ENCODE results near the gene TAX1BP3. TPM values are rescaled to one million over a fixed set of nuclear protein-coding genes. Genes with fewer than 3 reads are reported as not detected.

Gene TAX1BP3
- total and polyA plus RNA-seq, 2 of the 4 experiments (the other 2 are of a cell fraction) = 146 to 176 TPM

GRCh38 chr17:3712811-3713463 is 44.6 kb upstream of the TAX1BP3 start:
- dilution Hi-C loops (cut with HindIII; ENCODE audit: low sequenced_read_pairs, unreplicated experiment) (no loop called here), intact Hi-C loops (cut with micrococcal nuclease) (no loop called here), in situ Hi-C loops (cut with MboI; ENCODE audit: low sequenced_read_pairs) (no loop called here)
- no peak overlapping the region for H3K23ac ChIP-seq (ENCODE audit: low read depth, low read length)
- no peak overlapping the region for H2BK5ac ChIP-seq (ENCODE audit: low read depth, low read length, poor library complexity, severe bottlenecking)
- peaks cover 36% of the 10 kb centered on the region for H3K36me3 ChIP-seq (ENCODE audit: control insufficient read depth, insufficient read depth, low read length)
- H2AK5ac ChIP-seq (ENCODE audit: low read depth, low read length) = no peak overlapping the region
- H4K91ac ChIP-seq (ENCODE audit: insufficient read depth, low read depth, low read length) = no peak overlapping the region
- H4K5ac ChIP-seq (ENCODE audit: low read depth, low read length) = no peak overlapping the region
- ATAC-seq (ENCODE audit: low read depth) (no peak), DNase-seq (no peak)
- POLR2A ChIA-PET (ENCODE audit: unreplicated experiment) = no interaction called here
- no peak overlapping the region for H2BK20ac ChIP-seq (ENCODE audit: low read depth, low read length)
- no peak overlapping the region for H4K8ac ChIP-seq (ENCODE audit: low read depth in 2 of 2, low read length in 2 of 2)
- H3K56ac ChIP-seq (ENCODE audit: extremely low read depth, insufficient read depth, low read length) = no peak overlapping the region
- H3K4me1 ChIP-seq (ENCODE audit: control insufficient read depth, insufficient read depth, low read length) = peaks cover 3% of the 10 kb centered on the region
- H3K9me3 ChIP-seq (ENCODE audit: control insufficient read depth, insufficient read depth, low read length) = no peaks in the 10 kb centered on the region
- no peak overlapping the region for H3K4me3 ChIP-seq (ENCODE audit: insufficient read depth, low read depth, low read length)
- no peaks in the 10 kb centered on the region for H3K9me1 ChIP-seq (ENCODE audit: insufficient read depth, low read length)
- no peak overlapping the region for H2AK9ac ChIP-seq (replicated peaks; ENCODE audit: low read depth, low read length, poor library complexity)
- no peak overlapping the region for H3K27ac ChIP-seq (ENCODE audit: insufficient read depth, low read length)
- no peak overlapping the region for H3K18ac ChIP-seq (ENCODE audit: low read depth, low read length)
- H2AFZ ChIP-seq (replicated peaks; ENCODE audit: low read length, poor library complexity) = no peak overlapping the region
- H2BK120ac ChIP-seq (ENCODE audit: low read depth, low read length) = no peak overlapping the region
- H3K14ac ChIP-seq (replicated peaks; ENCODE audit: low read depth, low read length) = no peak overlapping the region
- H3K4ac ChIP-seq (ENCODE audit: low read depth, low read length) = no peak overlapping the region
- no peaks in the 10 kb centered on the region for H3K27me3 ChIP-seq (ENCODE audit: control insufficient read depth, insufficient read depth, low read length)
- H3K9ac ChIP-seq (ENCODE audit: low read depth, low read length) = no peak overlapping the region
- CTCF ChIA-PET = no interaction called here
- peaks cover 7 to 16% of the 10 kb centered on the region in 2 experiments; a peak in 3 of 4 replicates for H3K79me1 ChIP-seq (ENCODE audit: low read depth in 1 of 2, low read length in 2 of 2)
- no peak overlapping the region for H2BK15ac ChIP-seq (ENCODE audit: low read depth, low read length)
- TF ChIP-seq BHLHE40 (IDR thresholded peaks at IDR 0.05; ENCODE audit: low read depth, low read length) (no peak), RCOR1 (IDR thresholded peaks at IDR 0.05; ENCODE audit: insufficient replicate concordance, low read length) (no peak), FOS (IDR thresholded peaks at IDR 0.05; ENCODE audit: low read depth, low read length) (no peak), MXI1 (IDR thresholded peaks at IDR 0.05; ENCODE audit: borderline replicate concordance, low read depth, low read length) (no peak), NFE2L2 (IDR thresholded peaks at IDR 0.05; ENCODE audit: low read depth, low read length) (no peak), ELK1 (IDR thresholded peaks at IDR 0.05; ENCODE audit: borderline replicate concordance, low read depth, low read length) (no peak), RFX5 (IDR thresholded peaks at IDR 0.05; ENCODE audit: low read depth, low read length) (no peak), SMC3 (IDR thresholded peaks at IDR 0.05; ENCODE audit: low read depth, low read length) (no peak), RAD21 (IDR thresholded peaks at IDR 0.05; ENCODE audit: low read length) (no peak), CTCF (conservative IDR thresholded peaks at IDR 0.05; ENCODE audit: low read depth, low read length) (no peak)
- no TSS peak for BruUV-seq (replicated peaks)
- 48% methylated on average over 3 of the region's 13 CpGs; no CpG with 5 or more reads in 1 of the 2 experiments for WGBS, 2 experiments (ENCODE audit: extremely low coverage in 2 of 2, insufficient read length in 1 of 2)
- H3K4me2 ChIP-seq (ENCODE audit: low read depth, low read length) = no peak overlapping the region
- H4K20me1 ChIP-seq (ENCODE audit: insufficient read depth, low read length) = no peaks in the 10 kb centered on the region

Data from IMR-90 (cell line).